AG10803 (cell line): Measurements from ENCODE around the gene AGAP1.

ENCODE experiments used
- DNase-seq: peaks from one replicate; pipeline ENCODE4 v3.0.0; 2010; ENCODE audit warnings: low read depth
- H3K4me3 ChIP-seq: 2 replicates; pipeline ENCODE4 v1.5.1; 2011; ENCODE audit warnings: mild to moderate bottlenecking, low read length, control low read depth
- CTCF ChIP-seq: conservative IDR thresholded peaks from 2 replicates; pipeline ENCODE4 v1.5.1; 2011; ENCODE audit warnings: mild to moderate bottlenecking, low read length, control low read depth, inconsistent platforms

Gene AGAP1

GRCh38 chr2:235935773-235936172 is 441.9 kb downstream of the AGAP1 start:
- H3K4me3 ChIP-seq, result no peak overlapping the region
- no peak for DNase-seq
- no peak for TF ChIP-seq CTCF

GRCh38 chr2:235936493-235936892 is 442.6 kb downstream of the AGAP1 start:
- TF ChIP-seq CTCF, result 0 out of 2 replicates have a peak, but pooled peaks have one; percentile 24
- DNase-seq, result no peak

GRCh38 chr2:235937087-235937486 is 443.2 kb downstream of the AGAP1 start:
- no peak overlapping the region for H3K4me3 ChIP-seq
- DNase-seq, result no peak
- TF ChIP-seq CTCF, result no peak

More at GRCh38 chr2:235936493-235936892, 442.6 kb downstream of the AGAP1 start:
- no peak overlapping the region for H3K4me3 ChIP-seq

- TF ChIP-seq CTCF, result no peak
- no peak overlapping the region for H3K4me3 ChIP-seq
- no peak for DNase-seq
Measured at GRCh38 chr2:235937526-235937925, 443.7 kb downstream of the AGAP1 start.

GRCh38 chr2:235937936-235938335 is 444.1 kb downstream of the AGAP1 start:
- no peak for TF ChIP-seq CTCF
- H3K4me3 ChIP-seq, result no peak overlapping the region
- no peak for DNase-seq

- H3K4me3 ChIP-seq, result no peak overlapping the region
- TF ChIP-seq CTCF, result no peak
- no peak for DNase-seq
Measured at GRCh38 chr2:235938611-235939010, 444.8 kb downstream of the AGAP1 start.

- TF ChIP-seq CTCF, result no peak
- H3K4me3 ChIP-seq, result no peak overlapping the region
- DNase-seq, result peak; percentile 23
Measured at GRCh38 chr2:235939471-235939870, 445.6 kb downstream of the AGAP1 start.
